Lung (tissue), 12 donors: ENCODE measurements around the gene GLUD2. TPM values are rescaled to one million over a fixed set of nuclear protein-coding genes. Genes with fewer than 3 reads are reported as not detected.
"Not testable (repeated sequence)": the region's sequence is repeated elsewhere in the genome, so short reads cannot be mapped to it uniquely, and the experiment has no call there.

Experiments used
- ATAC-seq: fragments of 200-7000 bp; cut with Tn5 transposase; one replicate; pipeline ENCODE4 v1.9.1; 2020; ENCODE audit warnings: moderate number of reproducible peaks; ENCODE audit not compliant: insufficient read depth, low FRiP score
- DNase-seq, 3 donors: peaks; one replicate each; pipeline ENCODE4 v3.0.0-alpha.2; 2013 to 2017
- H3K27ac ChIP-seq, 2 donors: one replicate each; pipeline ENCODE4 v1.5.1; 2013; ENCODE audit warnings: mild to moderate bottlenecking in 2 of 2, moderate library complexity in 2 of 2, control low read depth in 1 of 2, inconsistent platforms in 1 of 2, low read depth in 1 of 2, low read length in 1 of 2
- H3K27me3 ChIP-seq, 3 donors: one replicate each; pipeline ENCODE4 v1.5.1; 2013; ENCODE audit warnings: low read length in 2 of 3; ENCODE audit not compliant: control insufficient read depth in 3 of 3, insufficient read depth in 3 of 3
- H3K36me3 ChIP-seq, 4 donors: one replicate each; pipeline ENCODE4 v1.5.1; 2013; ENCODE audit warnings: low read length in 4 of 4, mild to moderate bottlenecking in 1 of 4, moderate library complexity in 1 of 4; ENCODE audit not compliant: control insufficient read depth in 4 of 4, insufficient read depth in 4 of 4
- H3K4me1 ChIP-seq, 5 donors: one replicate each; pipeline ENCODE4 v1.5.1; 2013; ENCODE audit warnings: low read length in 5 of 5, mild to moderate bottlenecking in 2 of 5, moderate library complexity in 1 of 5; ENCODE audit not compliant: control insufficient read depth in 5 of 5, insufficient read depth in 5 of 5
- H3K4me3 ChIP-seq: one replicate; pipeline ENCODE4 v1.5.1; 2013; ENCODE audit warnings: mild to moderate bottlenecking, control low read depth, moderate library complexity
- H3K9ac ChIP-seq, 2 donors: one replicate each; pipeline ENCODE4 v1.5.1; 2013; ENCODE audit warnings: low read length in 2 of 2, control low read depth in 1 of 2; ENCODE audit not compliant: insufficient read depth in 1 of 2
- H3K9me3 ChIP-seq, 4 donors: one replicate each; pipeline ENCODE4 v1.5.1; 2013; ENCODE audit warnings: low read length in 3 of 4, mild to moderate bottlenecking in 1 of 4, moderate library complexity in 1 of 4; ENCODE audit not compliant: control insufficient read depth in 4 of 4, insufficient read depth in 3 of 4
- WGBS, 2 donors: extraction: QIAGEN DNeasy Blood & Tissue Kit; methylation state at CpG; one replicate each; pipeline ENCODE4 v1.1.7; 2013; 5-methylcytosine and 5-hydroxymethylcytosine counted together
- polyA plus RNA-seq, 2 donors: library from polyadenylated mRNA; stranded (reverse); fragments of 200-250 nt; gene quantifications; one replicate each; pipeline ENCODE4 v1.2.1, GENCODE V29; 2013
- total RNA-seq, 2 donors: library from RNA; depleted of rRNA in 1 of 2; stranded (reverse); fragments of >200 nt in 1 of 2; gene quantifications; one replicate each; pipeline ENCODE4 v1.2.1, GENCODE V29; 2014 to 2021
- TF ChIP-seq, protein P1 (sequence below): IDR thresholded peaks from 2 replicates; pipeline ENCODE4 v1.5.1; 2012; ENCODE audit warnings: mild to moderate bottlenecking; ENCODE audit errors: control extremely low read depth, extremely low read depth
- donor health status: control.
- donor health status: control.
- donor health status: Bipolar disorder and iron deficiency.
- donor health status: healthy.
- donor health status: DM: yes; HTN: yes; CAD: no.

GLUD2 gene
- total and polyA plus RNA-seq, 4 donors: 0.35 to 2.6 (median 1.5) TPM

DNA sequence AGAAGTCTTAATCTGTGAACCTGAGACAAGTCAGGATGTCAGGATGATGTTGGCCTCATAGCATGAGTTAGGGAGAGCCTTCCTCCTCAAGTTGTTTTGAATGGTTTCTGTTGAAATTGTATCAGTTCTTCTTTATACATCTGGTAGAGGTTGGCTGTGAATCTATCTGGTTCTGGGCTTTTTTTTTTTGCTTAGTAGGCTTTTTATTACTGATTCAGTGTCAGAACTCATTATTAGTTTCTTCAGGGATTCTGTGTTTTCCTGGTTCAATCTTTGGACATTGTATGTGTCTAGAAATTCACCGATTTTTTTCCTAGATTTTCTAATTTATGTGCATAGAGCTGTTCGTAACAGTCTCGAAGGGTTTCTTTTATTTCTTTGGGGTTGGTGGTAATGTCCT lies 14.9 kb downstream of the GLUD2 start:
- no peak for ATAC-seq
- no peaks in the 10 kb centered on the region for H3K36me3 ChIP-seq
- H3K27ac ChIP-seq: no peak overlapping the region
- H3K9me3 ChIP-seq: peaks cover 0 to 2% (median 0%) of the 10 kb centered on the region in 4 donors
- TF ChIP-seq, protein P1, sequence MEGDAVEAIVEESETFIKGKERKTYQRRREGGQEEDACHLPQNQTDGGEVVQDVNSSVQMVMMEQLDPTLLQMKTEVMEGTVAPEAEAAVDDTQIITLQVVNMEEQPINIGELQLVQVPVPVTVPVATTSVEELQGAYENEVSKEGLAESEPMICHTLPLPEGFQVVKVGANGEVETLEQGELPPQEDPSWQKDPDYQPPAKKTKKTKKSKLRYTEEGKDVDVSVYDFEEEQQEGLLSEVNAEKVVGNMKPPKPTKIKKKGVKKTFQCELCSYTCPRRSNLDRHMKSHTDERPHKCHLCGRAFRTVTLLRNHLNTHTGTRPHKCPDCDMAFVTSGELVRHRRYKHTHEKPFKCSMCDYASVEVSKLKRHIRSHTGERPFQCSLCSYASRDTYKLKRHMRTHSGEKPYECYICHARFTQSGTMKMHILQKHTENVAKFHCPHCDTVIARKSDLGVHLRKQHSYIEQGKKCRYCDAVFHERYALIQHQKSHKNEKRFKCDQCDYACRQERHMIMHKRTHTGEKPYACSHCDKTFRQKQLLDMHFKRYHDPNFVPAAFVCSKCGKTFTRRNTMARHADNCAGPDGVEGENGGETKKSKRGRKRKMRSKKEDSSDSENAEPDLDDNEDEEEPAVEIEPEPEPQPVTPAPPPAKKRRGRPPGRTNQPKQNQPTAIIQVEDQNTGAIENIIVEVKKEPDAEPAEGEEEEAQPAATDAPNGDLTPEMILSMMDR: no peak
- H3K9ac ChIP-seq: no peak overlapping the region
- WGBS, 2 donors: 91 to 94% methylated on average over 3 of the region's 3 CpGs
- no peaks in the 10 kb centered on the region for H3K27me3 ChIP-seq
- no peak for DNase-seq
- H3K4me3 ChIP-seq: no peak overlapping the region
- no peaks in the 10 kb centered on the region for H3K4me1 ChIP-seq

DNA sequence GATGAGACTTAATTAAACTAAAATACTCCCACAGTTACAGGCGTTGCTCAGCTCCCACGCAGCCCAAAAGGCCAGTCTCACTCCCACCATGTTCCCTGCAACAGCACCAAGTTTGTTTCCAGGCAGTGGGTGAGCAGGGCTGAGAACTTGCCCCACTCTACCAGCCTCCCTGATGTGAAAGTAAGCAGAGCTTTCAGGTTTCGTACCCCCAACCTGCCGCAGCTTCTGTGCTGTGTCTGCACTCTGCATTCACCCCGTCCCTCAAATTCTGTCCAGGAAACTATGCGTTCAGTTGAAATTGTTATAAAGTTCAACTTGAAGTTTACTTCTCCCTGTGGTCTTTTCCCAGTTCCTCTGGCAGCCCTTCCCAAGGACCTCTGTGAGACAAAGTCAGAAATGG lies 17.2 kb downstream of the GLUD2 start:
- ATAC-seq (no peak), DNase-seq (no peak)
- Histone ChIP-seq H3K36me3 (no peaks in the 10 kb centered on the region), H3K27me3 (no peaks in the 10 kb centered on the region), H3K4me1 (no peaks in the 10 kb centered on the region), H3K9ac (no peak overlapping the region), H3K27ac (no peak overlapping the region), H3K9me3 (peaks cover 0 to 2% (median 0%) of the 10 kb centered on the region in 4 donors), H3K4me3 (no peak overlapping the region)
- WGBS, 2 donors: 86 to 95% methylated on average over 6 of the region's 6 CpGs
- TF ChIP-seq, protein P1: no peak

DNA sequence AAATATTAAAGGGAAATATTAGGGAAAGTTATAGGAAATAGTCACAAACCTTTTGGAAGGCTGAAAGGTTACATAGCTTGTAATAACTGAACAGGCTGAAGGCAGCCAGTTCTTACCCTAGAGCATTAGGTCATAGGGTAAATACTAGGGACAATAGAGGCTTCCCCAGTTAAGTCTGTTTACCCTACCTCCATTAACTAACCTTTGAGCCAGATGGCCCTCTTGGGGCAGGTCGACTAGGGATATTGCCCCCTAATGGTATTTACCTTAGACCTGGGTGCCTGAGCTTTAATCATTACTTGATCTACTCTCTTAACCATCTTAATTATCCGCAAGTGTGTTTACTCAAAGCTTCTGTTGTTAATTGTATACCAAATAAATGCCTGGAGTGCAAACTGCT lies 36.8 kb downstream of the GLUD2 start:
- H3K9ac ChIP-seq, ATAC-seq, H3K4me3 ChIP-seq, H3K36me3 ChIP-seq, H3K9me3 ChIP-seq, DNase-seq, H3K4me1 ChIP-seq, H3K27me3 ChIP-seq, H3K27ac ChIP-seq: not testable (repeated sequence)
- WGBS, 2 donors: 58 to 61% methylated on average over 2 of the region's 2 CpGs

DNA sequence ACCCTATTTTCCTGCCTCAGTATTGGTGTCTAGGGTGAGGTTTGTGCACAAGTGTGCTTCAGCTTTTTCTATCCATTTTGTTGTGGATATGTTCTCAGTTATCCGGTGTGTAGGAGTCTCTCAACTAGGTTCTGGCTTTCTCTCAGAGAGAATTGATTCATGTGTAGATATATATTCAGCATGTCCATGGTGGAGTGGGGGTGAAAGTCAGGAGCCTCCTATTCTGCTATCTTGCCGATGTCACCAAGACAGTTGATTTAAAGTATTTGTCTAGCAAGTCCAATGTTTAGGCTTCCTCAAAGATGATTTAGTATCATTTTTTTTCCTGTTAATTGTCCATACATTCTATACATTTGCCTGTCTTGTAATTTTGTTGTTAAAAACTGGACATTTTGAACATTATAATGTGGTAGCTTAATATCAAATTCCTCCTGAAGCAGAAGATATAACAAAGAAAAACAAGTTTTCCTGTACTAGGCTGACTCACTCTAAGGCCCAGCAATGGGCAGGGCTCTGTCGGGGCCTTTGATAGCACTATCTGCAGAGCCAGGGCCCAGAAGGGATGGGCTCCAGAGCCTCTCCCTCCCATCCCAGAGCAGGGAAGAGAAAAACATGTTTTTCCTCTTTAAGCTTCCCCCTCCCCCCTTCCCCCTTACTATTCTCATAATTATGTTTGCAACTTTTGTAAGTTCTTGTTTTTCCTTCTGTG lies 37.6 kb downstream of the GLUD2 start:
- no peak for DNase-seq
- WGBS, 2 donors: 85 to 95% methylated on average over 3 of the region's 3 CpGs
- Histone ChIP-seq H3K27me3 (no peaks in the 10 kb centered on the region), H3K9ac (no peak overlapping the region), H3K4me1 (no peaks in the 10 kb centered on the region), H3K36me3 (no peaks in the 10 kb centered on the region), H3K4me3 (no peak overlapping the region), H3K9me3 (peaks cover 0 to 8% (median 0%) of the 10 kb centered on the region in 4 donors), H3K27ac (no peak overlapping the region)
- TF ChIP-seq, protein P1: no peak
- ATAC-seq: no peak
